A549 treated with CpdA at 1 μM for 4 hours (cell line): ENCODE measurements around the gene CST6. TPM values are rescaled to one million over a fixed set of nuclear protein-coding genes. Genes with fewer than 3 reads are reported as not detected.

ENCODE experiments used
- total RNA-seq: library from RNA; stranded (reverse); fragments of 200-300 nt; extraction: Qiagen RNA extraction; gene quantifications from 5 replicates; pipeline ENCODE4 v1.2.3, GENCODE V29; 2022; ENCODE audit warnings: low read depth

The CST6 gene, protein sequence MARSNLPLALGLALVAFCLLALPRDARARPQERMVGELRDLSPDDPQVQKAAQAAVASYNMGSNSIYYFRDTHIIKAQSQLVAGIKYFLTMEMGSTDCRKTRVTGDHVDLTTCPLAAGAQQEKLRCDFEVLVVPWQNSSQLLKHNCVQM
- not detected in 5 replicates for total RNA-seq

DNA sequence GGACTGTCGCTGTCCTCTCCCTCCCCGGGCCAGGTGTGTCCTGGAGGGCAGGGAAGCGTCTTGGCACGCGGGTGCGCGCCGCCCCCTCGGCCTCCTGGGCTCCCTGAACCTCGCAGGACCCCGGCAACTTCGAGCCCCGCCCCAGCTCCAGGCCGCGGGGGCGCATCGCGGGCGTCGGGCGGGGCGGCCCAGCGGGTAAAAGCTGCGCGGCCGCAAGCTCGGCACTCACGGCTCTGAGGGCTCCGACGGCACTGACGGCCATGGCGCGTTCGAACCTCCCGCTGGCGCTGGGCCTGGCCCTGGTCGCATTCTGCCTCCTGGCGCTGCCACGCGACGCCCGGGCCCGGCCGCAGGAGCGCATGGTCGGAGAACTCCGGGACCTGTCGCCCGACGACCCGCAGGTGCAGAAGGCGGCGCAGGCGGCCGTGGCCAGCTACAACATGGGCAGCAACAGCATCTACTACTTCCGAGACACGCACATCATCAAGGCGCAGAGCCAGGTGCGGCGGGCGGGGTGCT lies at the start of gene CST6:
TSS of gene CST6 (plus strand) at position 224 of the 519 bp plus-strand sequence. CDS start at position 261, 37 bp downstream.

DNA sequence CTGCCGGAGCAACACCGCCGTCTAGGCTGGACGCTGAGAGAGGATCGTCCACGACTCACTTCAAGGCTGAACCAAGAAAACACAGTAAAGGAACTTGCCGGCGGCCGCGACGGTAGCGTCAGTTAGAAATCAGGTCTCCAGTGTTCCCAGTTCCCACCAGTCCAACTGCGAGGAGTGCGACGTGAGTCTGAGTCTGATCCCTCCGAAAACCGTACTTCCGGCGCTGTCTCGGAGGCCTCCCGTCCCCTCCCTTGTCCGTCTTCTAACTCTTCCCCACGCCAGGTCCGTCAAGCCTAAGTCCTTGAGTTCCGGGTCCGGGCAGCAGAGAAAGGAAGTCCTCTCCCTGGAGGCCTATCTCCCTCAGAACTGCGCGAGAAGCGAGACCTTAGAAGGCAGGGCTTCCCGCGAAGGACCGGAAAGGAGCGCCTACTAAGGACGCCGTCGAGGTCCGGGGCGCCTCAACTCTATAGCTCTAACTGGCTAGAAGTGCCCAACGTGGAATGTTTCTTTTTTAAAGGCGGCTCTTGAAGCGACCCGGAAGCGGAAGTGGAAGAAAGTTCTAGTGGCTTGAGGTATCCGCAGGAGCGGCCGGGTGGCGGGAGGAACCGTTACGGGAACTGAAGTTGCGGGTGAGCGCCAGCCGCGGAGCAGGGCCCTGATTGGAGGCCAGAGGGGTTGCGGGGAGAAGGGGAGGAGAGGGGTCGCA lies 9.7 kb upstream of the CST6 start, which contains the start of the genes BANF1 and EIF1AD:
TSS of gene BANF1 (plus strand) at position 562 of the 706 bp plus-strand sequence. CDS start 748 bp downstream, outside the sequence.
TSS of gene EIF1AD (minus strand) at position 216 of the 706 bp plus-strand sequence. CDS start 1,768 bp downstream, outside the sequence.

DNA sequence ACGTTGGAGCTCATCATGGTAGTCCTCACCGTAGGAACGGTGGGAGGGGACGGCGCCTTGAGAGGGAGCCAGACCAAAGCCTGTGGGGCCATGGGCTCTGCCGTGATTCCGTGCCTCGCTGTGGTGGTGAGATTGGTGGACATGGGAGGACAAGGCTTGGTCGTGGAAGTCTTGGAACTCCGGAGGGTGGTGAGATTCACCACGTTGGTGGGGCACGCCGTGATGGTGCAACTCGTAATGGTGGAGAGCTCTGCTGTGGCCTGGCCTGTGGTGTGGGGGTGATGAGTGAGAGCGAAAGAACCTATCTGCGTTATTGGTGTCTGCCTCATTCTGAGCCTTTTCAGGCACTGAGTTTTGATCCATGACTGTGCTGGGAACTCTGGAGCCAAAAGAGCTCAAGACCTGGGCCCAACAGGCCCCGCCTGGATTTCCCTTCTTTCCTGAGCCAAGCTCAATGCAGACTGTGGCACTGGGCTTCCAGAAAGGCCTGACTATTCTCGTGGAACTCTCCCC lies 14.3 kb downstream of the CST6 start, which contains the start of gene CATSPER1:
TSS of gene CATSPER1 (minus strand) at position 463 of the 513 bp plus-strand sequence. CDS start at position 363, 100 bp downstream.

DNA sequence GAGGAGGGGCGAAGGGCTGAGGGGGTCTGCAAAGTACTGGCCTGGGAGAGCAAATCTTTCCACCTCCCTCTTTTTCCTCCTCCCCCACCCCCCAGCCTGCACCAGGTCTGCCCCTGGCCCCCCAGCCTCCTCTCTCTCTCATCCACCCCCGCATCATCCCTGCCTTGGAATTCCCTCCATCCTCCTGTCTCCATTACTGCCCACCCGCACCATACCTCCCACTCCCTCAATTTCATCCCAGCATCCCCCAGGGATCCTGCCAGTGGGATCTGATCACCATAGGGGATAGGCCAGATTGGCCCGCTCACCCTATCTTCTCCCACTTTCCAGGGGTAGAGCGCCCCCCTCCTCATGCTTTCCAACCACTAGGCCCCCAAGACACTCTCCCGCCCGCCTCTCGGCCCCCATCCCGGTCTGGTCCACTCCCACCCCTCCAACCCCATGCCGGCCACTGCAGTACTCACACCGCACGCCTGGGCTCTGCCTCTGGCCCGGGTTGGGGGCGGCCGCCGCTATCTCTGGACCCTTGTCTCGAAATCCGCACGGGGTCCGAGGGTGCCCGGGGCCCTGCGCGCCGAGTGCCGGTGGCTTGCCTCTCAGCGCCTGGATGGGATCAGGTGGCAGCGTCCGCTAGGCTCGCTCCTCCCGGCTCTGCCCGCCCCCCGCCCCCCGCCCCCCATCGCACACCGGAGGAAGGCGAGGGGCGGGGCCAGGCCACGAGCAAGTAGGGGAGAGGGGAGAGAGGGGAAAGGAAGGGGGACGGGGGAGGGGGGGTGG lies 36.9 kb downstream of the CST6 start, which contains the start of gene GAL3ST3:
TSS of gene GAL3ST3 (minus strand) at position 615 of the 777 bp plus-strand sequence. CDS start 3,746 bp downstream, outside the sequence.

DNA sequence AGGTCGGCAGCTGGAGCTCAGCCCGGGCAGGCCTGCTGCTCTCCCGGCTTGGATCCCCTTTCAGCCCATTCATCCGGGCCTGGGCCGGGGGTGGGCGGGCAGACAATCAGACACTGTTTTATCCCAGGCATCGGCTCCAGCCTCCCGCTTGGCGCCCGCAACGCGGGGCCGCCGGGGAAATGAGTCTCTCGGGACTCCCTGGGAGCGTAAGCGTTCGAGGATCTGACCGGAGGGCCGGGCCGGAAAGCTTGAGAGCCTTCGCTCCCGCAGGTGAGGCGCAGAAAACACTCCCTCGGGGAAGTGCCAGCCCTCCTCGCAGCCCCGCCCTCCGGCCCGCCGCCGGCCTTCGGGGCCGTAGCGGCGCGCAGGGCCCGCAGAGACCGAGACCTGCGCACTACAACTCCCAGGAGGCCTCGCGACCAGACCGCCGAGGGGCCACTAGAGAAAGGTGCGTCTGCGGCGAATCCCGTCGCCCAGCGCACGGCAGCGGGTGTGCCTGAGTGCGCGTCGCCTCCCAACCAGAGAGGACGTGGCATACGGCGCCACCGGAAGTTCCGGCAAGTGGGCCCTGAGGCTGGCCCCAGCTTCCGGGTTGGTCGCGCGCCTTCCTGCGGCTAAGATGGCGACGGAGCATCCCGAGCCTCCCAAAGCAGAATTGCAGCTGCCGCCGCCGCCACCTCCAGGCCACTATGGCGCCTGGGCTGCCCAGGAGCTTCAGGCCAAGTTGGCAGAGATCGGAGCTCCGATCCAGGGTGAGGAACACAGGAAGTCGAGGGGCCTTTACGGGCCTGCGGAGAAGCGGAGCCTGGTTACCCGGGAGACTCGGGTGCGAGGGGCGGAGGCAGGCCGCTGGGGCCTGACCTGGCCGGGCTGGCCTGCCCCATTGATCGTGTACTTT lies 40.2 kb downstream of the CST6 start, which contains the start of gene SF3B2:
TSS of gene SF3B2 (plus strand) at position 599 of the 898 bp plus-strand sequence. CDS start at position 620, 21 bp downstream.

Other genes with a start within 250 kb of the CST6 start
- gene AP5B1, start 231.0 kb upstream of the CST6 start, total RNA-seq: 8.6 to 13.0 TPM (median 11.2 TPM) in 5 replicates
- gene OVOL1, start 224.9 kb upstream of the CST6 start, total RNA-seq: 0.02 to 0.08 TPM (median 0.06 TPM) in 3 of 5 replicates, not detected in the others
- gene SNX32, start 178.0 kb upstream of the CST6 start, total RNA-seq: 0.05 to 0.19 TPM (median 0.07 TPM) in 4 of 5 replicates, not detected in the other
- gene CFL1, start 153.8 kb upstream of the CST6 start, total RNA-seq: 1,786 to 2,400 TPM (median 2,293 TPM) in 5 replicates
- gene MUS81, start 151.6 kb upstream of the CST6 start, total RNA-seq: 25.0 to 36.6 TPM (median 33.2 TPM) in 5 replicates
- 0.71 to 1.1 TPM (median 0.85 TPM) in 5 replicates for gene EFEMP2, start 139.2 kb upstream of the CST6 start, total RNA-seq
- 0.10 TPM in 1 of 5 replicates, not detected in the others for gene CTSW, start 132.2 kb upstream of the CST6 start, total RNA-seq
- gene FIBP, start 123.5 kb upstream of the CST6 start, total RNA-seq: 71.9 to 92.3 TPM (median 85.6 TPM) in 5 replicates
- gene CCDC85B, start 121.3 kb upstream of the CST6 start, total RNA-seq: 27.2 to 52.3 TPM (median 48.0 TPM) in 5 replicates
- gene FOSL1, start 111.6 kb upstream of the CST6 start, total RNA-seq: 165 to 273 TPM (median 211 TPM) in 5 replicates
- 45.7 to 71.2 TPM (median 65.8 TPM) in 5 replicates for gene C11orf68, start 92.9 kb upstream of the CST6 start, total RNA-seq
- 191 to 310 TPM (median 242 TPM) in 5 replicates for gene DRAP1, start 92.6 kb upstream of the CST6 start, total RNA-seq
- not detected in 5 replicates for gene TSGA10IP, start 66.5 kb upstream of the CST6 start, total RNA-seq
- gene SART1, start 50.3 kb upstream of the CST6 start, total RNA-seq: 50.0 to 74.0 TPM (median 63.2 TPM) in 5 replicates
- 37.6 to 53.5 TPM (median 39.8 TPM) in 5 replicates for gene EIF1AD, start 9.9 kb upstream of the CST6 start, total RNA-seq
- 373 to 502 TPM (median 480 TPM) in 5 replicates for gene BANF1, start 9.5 kb upstream of the CST6 start, total RNA-seq
- 1.2 to 2.0 TPM (median 1.3 TPM) in 5 replicates for gene CATSPER1, start 14.5 kb downstream of the CST6 start, total RNA-seq
- not detected in 5 replicates for gene GAL3ST3, start 37.2 kb downstream of the CST6 start, total RNA-seq
- 170 to 182 TPM (median 175 TPM) in 5 replicates for gene SF3B2, start 40.4 kb downstream of the CST6 start, total RNA-seq
- gene PACS1, start 58.3 kb downstream of the CST6 start, total RNA-seq: 45.0 to 72.8 TPM (median 63.4 TPM) in 5 replicates
- gene KLC2, start 245.7 kb downstream of the CST6 start, total RNA-seq: 35.4 to 46.5 TPM (median 41.2 TPM) in 5 replicates